Measurements from ENCODE around the gene C14orf39.

Gene C14orf39, protein sequence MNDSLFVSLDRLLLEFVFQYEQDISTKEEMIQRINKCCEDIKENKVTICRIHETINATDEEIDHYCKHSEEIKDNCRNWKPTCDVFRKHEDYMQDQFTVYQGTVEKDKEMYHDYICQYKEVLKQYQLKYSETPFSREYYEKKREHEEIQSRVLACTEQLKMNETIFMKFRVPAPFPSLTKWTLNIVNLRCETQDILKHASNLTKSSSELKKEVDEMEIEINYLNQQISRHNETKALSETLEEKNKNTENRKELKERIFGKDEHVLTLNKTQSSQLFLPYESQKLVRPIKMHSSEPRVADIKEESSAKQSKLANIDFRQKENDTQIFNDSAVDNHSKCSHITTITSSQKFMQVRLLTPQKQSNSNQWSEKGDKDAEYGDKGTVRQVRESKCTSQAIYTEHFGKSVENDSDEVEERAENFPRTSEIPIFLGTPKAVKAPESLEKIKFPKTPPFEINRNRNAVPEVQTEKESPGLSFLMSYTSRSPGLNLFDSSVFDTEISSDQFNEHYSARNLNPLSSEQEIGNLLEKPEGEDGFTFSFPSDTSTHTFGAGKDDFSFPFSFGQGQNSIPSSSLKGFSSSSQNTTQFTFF

DNA sequence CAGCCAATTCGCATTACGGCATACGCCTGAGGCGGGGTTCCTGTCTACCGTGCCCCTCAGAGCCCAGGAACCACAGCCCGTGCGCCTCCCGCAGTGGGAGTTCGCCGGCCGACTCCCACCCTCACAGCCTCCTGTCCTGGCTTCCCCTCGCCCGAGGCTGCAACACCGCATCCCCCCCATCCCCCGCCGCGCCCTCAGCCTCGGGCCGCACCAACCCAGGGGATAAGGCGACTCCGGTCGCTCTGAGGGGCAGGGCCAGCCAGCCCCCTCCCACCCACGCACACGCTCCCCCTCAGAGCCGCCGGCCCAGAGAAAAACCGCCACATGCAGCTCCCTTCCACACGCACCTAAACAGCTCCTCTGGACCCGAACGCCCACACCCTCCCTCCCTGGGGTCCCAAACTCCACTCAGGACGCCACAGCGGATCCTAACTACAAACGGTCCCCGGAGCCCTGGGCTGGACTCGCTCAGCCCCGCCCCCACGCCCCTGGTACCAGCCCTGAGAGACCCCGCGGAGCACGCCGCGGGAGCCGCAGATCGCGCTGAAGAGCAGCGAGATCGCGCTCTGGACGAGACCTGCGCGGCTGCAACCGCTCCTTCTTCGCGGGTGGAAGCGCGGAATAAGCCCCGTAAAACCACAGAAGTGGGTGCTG, at the start of gene C14orf39:
TSS of gene C14orf39 (minus strand) at position 466 of the 654 bp plus-strand sequence. CDS start 985 bp downstream, outside the sequence.
- Mint-ChIP-seq H3K4me3 (peak within 1 kb of the TSS; percentile 59), H3K27me3 (peaks cover 20% of the 10 kb centered on the region), H3K9me3 (ENCODE audit: low read depth) (peaks cover 2% of the 10 kb centered on the region), H3K36me3 (no peaks in the 10 kb centered on the region), H3K27ac (no peak within 1 kb of the TSS), H3K4me1 (ENCODE audit: low read depth) (peaks cover 2% of the 10 kb centered on the region)

DNA sequence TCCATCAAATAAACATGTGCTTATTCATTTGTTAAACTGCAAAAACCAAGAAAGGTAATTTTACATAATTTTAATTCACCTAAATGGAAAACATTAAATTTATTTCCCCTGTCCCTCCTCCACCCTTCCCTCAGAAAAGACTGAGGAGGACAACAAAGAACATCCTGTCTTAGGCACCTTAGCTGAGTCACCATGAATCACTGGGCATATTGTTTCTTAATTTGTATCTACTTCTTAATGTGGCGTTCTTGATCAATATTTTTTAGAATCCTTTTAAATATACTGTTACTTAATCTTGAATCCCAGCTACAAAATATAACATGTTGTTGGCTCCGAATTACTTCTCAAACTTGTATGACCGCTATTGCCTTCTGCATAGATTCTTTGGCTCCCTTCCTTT, 46.6 kb upstream of the C14orf39 start:
- H3K4me1 Mint-ChIP-seq (ENCODE audit: low read depth), result no peaks in the 10 kb centered on the region
- peaks cover 24% of the 10 kb centered on the region for H3K27me3 Mint-ChIP-seq
- H3K36me3 Mint-ChIP-seq, result no peaks in the 10 kb centered on the region
- no peak overlapping the region for H3K27ac Mint-ChIP-seq
- no peak overlapping the region for H3K4me3 Mint-ChIP-seq
- no peaks in the 10 kb centered on the region for H3K9me3 Mint-ChIP-seq (ENCODE audit: low read depth)

DNA sequence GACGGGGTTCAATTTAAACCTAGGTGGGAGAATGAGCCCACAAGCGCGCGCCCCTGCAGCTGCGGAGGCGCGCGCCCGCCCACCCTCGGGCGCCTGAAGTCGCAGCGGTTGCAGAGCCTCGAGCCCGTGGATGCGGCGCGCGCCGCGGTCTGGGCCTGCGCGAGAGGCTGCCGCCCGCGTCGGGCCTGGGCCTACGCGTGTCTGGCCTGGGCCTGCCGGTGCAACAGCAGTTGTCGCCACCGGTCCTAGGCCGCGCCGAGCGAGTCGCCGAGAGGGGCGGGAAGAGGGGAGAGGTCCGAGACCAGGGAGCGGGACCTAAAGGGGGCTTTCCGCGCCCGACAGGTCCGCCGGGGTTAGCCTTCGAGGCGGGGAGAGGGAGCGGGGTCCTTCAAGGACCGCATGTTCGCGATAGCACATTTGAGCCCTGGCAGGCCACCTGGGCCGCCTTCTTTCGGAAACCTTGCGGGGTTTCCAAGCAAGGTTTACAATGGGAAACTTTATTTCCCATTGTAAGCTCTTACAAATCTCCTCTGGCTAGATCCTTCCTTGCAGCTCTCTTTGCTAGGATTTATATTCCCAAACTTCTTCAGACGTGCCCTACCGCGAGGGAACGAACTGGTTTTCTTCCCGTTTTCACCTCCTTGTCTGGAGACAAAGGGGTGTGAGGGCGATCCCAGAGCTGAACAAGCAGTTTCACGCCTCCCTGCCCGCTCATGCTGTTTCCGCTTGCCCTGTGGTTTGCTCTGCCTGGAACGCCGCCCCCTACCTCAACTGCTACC, 29.8 kb upstream of the C14orf39 start:
- Mint-ChIP-seq H3K36me3 (peaks cover 5% of the 10 kb centered on the region), H3K4me3 (peak overlapping the region; percentile 68), H3K4me1 (ENCODE audit: low read depth) (peaks cover 11% of the 10 kb centered on the region), H3K27me3 (peaks cover 40% of the 10 kb centered on the region), H3K9me3 (ENCODE audit: low read depth) (no peaks in the 10 kb centered on the region), H3K27ac (no peak overlapping the region)

DNA sequence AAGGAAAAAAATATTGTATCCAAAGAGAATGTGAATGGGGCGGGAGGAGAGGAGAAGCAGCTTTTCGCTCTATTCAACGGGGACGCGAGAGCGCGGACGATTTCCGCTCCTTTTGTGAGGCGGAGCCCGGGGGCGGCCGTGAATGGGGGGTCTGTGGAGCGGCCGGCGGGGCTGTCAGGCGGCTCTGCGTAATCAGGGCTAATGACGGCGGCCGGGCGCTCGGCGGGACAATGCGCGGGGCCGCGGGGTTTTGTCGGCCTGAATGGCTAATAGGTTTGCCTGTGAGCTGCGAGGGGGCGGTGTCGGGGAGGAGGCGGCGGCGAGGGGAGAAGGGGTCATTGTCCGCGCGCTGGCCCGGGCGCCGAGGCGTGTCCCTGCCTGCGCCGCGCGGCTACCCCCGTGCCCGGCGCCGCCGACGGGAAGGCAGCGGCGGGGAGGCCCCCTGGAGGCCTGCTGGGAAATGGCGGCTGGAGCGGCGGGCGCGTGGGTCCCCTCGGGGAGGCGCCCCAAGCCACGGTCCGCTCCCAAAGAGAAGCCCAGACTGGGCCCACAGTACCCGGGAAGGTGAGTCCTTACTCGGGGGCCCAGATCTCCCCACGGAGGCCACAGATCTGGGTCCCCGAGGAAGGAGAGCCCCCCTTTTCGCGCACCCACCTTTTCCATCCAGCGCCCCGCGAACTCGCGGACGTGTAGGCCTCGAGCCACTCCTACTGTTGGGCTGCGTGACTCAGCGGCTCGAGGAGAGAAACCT, 29.1 kb upstream of the C14orf39 start:
- no peaks in the 10 kb centered on the region for H3K9me3 Mint-ChIP-seq (ENCODE audit: low read depth)
- peaks cover 17% of the 10 kb centered on the region for H3K4me1 Mint-ChIP-seq (ENCODE audit: low read depth)
- peaks cover 39% of the 10 kb centered on the region for H3K27me3 Mint-ChIP-seq
- peaks cover 5% of the 10 kb centered on the region for H3K36me3 Mint-ChIP-seq
- H3K27ac Mint-ChIP-seq, result no peak overlapping the region
- H3K4me3 Mint-ChIP-seq, result peak overlapping the region; percentile 66

DNA sequence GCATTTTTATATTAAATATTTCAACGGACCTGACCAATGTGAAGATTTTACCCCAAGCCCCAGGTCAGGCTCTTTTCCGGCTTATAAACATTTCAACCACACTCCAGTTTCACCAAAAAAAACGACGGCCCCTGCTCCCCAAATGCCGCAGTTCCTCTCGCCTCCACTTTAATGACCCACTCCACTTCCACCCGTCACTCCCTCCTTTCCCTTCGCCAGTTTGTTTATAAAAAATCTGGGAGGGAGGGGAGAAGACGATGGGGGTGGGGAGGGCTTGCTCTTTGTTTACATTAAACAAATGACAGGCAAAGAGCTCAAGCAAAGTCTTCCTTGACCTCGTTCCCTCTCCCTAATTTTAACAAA, 28.5 kb upstream of the C14orf39 start:
- Mint-ChIP-seq H3K27me3 (peaks cover 43% of the 10 kb centered on the region), H3K36me3 (peaks cover 5% of the 10 kb centered on the region), H3K4me1 (ENCODE audit: low read depth) (peaks cover 23% of the 10 kb centered on the region), H3K27ac (no peak overlapping the region), H3K9me3 (ENCODE audit: low read depth) (no peaks in the 10 kb centered on the region), H3K4me3 (peak overlapping the region; percentile 66)

DNA sequence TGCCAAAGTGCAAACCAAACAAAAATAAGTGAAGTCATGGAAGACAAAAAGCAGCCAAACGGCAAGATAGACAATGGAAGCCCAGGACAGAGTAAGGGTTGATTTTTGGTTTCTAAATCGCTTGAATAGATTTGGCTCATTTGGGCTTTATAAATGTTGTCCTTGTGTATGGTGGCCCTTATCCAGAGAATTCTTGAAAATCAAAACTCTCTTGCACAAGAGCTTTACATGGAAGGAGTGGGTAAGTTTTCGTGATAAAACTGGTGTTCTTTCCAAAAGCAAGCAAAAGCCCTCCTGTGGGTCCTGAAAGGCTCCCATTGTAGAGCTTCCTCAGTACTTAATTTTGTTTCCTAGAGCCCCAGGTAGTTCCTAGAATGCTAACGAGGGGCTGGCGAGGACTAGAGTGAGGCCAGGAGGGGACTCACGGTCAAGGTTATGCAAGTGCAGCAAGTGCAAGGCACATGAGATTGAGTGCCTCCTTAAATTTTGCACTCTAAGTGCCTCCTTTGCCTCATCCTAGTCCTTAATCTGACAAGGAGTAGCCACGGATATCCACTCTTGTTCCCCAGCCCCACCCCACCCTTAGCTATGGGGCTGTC, 27.2 kb upstream of the C14orf39 start:
- H3K4me3 Mint-ChIP-seq, result no peak overlapping the region
- no peak overlapping the region for H3K27ac Mint-ChIP-seq
- no peaks in the 10 kb centered on the region for H3K9me3 Mint-ChIP-seq (ENCODE audit: low read depth)
- H3K4me1 Mint-ChIP-seq (ENCODE audit: low read depth), result peaks cover 29% of the 10 kb centered on the region
- peaks cover 5% of the 10 kb centered on the region for H3K36me3 Mint-ChIP-seq
- H3K27me3 Mint-ChIP-seq, result peaks cover 40% of the 10 kb centered on the region

DNA sequence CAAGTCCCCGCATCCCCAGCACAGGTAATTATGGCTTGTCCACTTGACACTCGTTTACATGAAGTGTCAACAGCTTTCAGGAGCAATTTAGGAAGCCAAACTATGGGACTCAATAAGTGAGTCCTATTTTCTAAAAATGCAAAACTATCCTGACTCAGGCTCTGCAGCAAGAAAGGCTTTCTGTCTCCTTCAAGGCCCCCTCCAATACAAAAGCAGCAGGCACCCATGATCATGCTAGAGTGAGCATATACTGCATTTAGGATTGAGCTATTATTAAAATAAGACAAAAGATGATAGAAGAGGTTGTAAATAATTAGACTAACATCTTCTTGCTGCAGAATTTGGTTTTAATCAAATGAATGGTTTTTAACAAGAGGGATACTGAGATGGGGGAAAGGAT, 26.3 kb upstream of the C14orf39 start:
- no peak overlapping the region for H3K4me3 Mint-ChIP-seq
- H3K27ac Mint-ChIP-seq, result no peak overlapping the region
- peaks cover 35% of the 10 kb centered on the region for H3K4me1 Mint-ChIP-seq (ENCODE audit: low read depth)
- no peaks in the 10 kb centered on the region for H3K9me3 Mint-ChIP-seq (ENCODE audit: low read depth)
- peaks cover 39% of the 10 kb centered on the region for H3K27me3 Mint-ChIP-seq
- H3K36me3 Mint-ChIP-seq, result peaks cover 5% of the 10 kb centered on the region

DNA sequence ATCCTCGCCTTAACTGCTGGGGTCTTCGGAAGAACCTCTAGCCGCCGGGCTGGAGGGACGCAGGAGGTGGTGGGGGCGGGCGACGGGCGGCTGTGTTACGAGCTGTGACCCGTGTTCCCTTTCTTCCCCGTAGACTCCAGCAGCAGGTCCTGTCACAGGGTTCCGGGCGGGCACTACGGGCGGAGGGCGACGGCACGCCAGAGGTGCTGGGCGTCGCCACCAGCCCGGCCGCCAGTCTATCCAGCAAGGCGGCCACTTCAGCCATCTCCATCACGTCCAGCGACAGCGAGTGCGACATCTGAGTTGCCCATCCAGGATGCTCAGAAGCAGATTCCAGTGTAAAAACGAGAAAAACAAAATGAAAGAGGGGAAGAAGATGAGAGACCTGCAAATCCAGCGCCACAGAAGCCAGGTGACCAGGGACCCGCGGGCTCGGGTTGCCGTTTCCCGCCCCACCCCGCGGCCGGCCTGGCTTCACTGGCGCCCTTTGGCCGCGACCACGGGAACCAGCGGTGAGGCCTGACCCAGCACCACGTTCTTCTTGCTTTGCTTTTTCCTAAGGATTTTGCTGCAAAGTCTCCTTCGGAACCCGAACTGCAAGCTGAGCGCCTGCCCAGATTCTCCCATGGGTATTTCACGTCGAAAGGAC, 25.2 kb upstream of the C14orf39 start:
- Mint-ChIP-seq H3K4me3 (peak overlapping the region; percentile 48), H3K4me1 (ENCODE audit: low read depth) (peaks cover 31% of the 10 kb centered on the region), H3K9me3 (ENCODE audit: low read depth) (no peaks in the 10 kb centered on the region), H3K27ac (no peak overlapping the region), H3K36me3 (peaks cover 2% of the 10 kb centered on the region), H3K27me3 (peaks cover 40% of the 10 kb centered on the region)

DNA sequence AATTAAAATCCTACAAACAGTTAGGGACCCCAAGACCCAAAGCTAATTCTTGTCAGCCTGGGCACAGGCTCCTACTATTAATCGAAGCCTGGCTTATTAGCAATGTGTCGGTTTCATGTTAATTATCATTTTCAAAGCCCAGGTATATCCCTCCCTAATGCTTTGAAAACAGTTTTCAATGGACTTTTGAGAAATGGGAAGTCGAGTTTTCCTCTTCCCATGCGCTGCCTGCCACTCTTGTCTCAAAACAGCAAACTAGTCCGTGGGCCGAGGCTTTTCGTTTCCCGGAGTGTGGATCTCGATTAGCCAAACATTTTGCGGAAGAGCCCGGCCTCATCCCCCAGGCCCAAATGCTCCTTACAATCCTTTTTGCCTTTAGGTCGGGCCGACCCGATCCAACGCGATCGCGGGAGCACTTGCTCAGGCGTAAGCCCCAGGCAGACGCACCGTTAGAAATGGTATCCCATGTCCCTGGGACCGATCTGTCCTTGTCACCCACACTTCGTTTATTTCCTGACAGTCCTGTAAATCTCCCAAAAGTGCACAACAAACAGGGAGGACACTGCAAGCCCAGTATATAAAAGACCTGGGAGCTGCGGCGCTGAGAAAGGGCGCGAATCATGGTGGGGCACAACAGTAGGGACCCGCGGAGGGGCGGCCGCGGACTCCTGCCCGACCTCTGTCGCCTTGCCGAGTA, 24.5 kb upstream of the C14orf39 start:
- Mint-ChIP-seq H3K9me3 (ENCODE audit: low read depth) (no peaks in the 10 kb centered on the region), H3K27me3 (peaks cover 43% of the 10 kb centered on the region), H3K27ac (no peak overlapping the region), H3K4me3 (peak overlapping the region; percentile 44), H3K36me3 (no peaks in the 10 kb centered on the region), H3K4me1 (ENCODE audit: low read depth) (peaks cover 28% of the 10 kb centered on the region)

DNA sequence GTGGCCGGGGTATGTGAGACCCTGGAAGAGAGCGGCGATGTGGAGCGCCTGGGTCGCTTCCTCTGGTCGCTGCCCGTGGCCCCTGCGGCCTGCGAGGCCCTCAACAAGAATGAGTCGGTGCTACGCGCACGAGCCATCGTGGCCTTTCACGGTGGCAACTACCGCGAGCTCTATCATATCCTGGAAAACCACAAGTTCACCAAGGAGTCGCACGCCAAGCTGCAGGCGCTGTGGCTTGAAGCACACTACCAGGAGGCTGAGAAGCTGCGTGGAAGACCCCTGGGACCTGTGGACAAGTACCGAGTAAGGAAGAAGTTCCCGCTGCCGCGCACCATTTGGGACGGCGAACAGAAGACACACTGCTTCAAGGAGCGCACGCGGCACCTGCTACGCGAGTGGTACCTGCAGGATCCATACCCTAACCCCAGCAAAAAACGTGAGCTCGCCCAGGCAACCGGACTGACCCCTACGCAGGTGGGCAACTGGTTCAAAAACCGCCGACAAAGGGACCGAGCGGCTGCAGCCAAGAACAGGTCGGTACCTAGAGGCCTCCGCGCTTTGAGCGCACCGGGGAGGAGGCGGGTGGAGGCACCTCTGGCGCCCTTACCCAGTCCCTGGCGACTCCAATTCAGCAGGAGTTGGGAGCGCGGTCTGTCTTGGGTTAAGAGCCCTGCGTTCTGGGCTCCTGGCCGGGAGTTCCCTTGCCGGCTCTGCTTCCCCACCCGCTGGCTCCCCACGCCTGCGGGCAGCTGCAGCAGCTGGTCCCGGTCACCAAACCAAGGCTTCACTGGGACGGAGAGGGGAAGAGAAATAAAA, 23.8 kb upstream of the C14orf39 start:
- Mint-ChIP-seq H3K36me3 (no peaks in the 10 kb centered on the region), H3K9me3 (ENCODE audit: low read depth) (no peaks in the 10 kb centered on the region), H3K4me1 (ENCODE audit: low read depth) (peaks cover 28% of the 10 kb centered on the region), H3K4me3 (peak overlapping the region; percentile 46), H3K27ac (no peak overlapping the region), H3K27me3 (peaks cover 46% of the 10 kb centered on the region)

DNA sequence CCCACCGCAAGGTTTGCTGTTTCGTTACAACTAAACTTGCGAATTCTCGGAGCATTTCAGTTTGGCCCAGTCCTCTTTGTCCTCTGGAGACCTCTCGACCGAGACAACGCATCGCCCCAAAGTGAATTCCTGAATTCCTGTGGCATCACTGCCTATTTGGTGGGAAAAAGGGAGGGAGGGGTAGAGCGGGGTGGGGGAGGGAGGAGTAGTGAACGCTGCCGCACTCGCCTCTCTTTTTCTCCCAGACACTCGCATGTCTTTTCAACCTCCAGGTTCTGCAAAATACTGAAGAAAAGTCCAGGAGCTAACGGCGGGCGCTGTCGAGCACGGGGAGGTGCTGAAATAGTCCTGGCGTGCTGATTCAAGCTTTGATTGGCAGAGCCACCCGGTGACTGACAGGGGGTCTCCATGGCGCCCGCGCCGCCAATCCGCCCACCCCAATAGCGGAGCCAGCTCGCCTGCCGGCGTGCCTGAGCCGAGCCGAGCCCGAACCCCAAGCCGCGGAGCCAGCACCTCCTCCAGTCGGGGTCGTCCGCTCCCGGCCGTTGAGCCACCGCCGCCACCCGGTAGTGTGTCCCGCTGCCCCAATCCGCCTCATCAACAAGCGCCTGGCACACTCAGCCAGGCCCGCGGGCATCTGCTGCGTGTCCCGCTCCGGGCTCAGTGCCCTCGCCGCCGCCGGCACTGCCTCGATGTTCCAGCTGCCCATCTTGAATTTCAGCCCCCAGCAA, 23.0 kb upstream of the C14orf39 start, which contains the start of gene SIX6:
TSS of gene SIX6 (plus strand) at position 440 of the 731 bp plus-strand sequence. CDS start at position 693, 253 bp downstream.
- H3K27me3 Mint-ChIP-seq, result peaks cover 49% of the 10 kb centered on the region
- H3K36me3 Mint-ChIP-seq, result no peaks in the 10 kb centered on the region
- peak within 1 kb of the TSS; percentile 60 for H3K4me3 Mint-ChIP-seq

DNA sequence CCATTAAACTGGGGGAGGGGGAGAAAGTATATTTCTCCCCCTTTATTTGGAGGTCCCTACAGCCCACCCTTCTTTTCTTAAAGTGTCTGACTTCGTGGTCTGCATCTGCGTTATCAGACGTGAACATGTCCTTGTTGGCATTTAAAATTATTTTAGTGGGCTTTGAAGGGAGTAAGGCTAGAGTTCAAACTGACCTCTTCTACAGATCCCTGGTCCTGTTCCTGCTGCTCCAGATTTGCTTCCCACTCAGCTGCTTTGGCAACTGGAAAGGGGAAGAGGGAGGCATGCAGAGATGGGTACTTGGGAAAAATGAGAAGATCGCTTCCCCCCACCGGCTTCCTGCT, 22.5 kb upstream of the C14orf39 start:
- Mint-ChIP-seq H3K9me3 (ENCODE audit: low read depth) (no peaks in the 10 kb centered on the region), H3K27me3 (peaks cover 50% of the 10 kb centered on the region), H3K4me3 (peak overlapping the region; percentile 60), H3K27ac (no peak overlapping the region), H3K4me1 (ENCODE audit: low read depth) (peaks cover 24% of the 10 kb centered on the region), H3K36me3 (no peaks in the 10 kb centered on the region)

More for the DNA sequence above, 23.0 kb upstream of the C14orf39 start, which contains the start of gene SIX6:
- Mint-ChIP-seq H3K9me3 (ENCODE audit: low read depth) (no peaks in the 10 kb centered on the region), H3K4me1 (ENCODE audit: low read depth) (peaks cover 24% of the 10 kb centered on the region), H3K27ac (no peak within 1 kb of the TSS)

Measured in activated naive CD8-positive, alpha-beta T cell (primary cell).